ELF-1 (cell line): ENCODE measurements around the gene ABHD1.
"Not testable (repeated sequence)": the region's sequence is repeated elsewhere in the genome, so short reads cannot be mapped to it uniquely, and the experiment has no call there.

Experiments used
- DNase-seq: peaks from one replicate; pipeline ENCODE4 v3.0.0-alpha.2; 2016; ENCODE audit warnings: low read depth, low spot score

The ABHD1 gene

DNA sequence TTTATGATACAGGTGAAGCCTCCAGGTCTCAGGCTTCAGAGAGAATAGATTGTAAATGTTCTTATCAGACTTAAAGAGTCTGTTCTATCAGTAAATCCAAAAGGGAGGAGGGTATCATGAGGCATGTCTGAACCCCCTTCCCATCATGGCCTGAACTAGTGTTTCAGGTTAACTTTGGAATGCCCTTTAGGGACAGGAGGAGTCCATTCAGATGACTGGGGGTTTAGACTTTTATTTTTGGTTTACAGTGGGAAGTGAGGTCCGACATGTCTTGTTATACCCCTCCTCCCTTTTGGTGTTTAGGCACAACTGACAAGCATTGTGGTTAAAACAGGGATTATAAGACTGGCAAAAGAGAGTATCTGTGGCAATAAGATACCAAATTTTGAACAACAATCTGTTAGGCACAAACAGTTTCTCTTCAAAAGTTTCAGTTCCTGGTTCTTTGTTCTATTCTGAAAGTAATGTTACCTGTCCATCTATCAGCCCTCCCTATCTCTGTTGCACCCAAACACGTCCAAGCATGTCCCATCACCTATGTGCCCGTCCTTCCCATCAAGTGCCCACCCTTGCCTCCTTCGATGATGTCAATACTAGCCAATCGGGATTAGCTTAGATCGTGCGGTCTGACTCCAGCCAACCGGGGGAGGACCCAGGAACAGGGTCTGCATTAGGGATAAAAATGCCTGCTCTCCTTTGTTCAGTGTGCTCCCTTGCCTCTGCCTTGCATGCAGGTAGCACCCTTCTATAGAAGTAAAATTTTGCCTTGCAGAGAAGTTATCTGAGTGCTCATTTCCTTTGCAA is 41.5 kb downstream of the ABHD1 start:
- no peak for DNase-seq

DNA sequence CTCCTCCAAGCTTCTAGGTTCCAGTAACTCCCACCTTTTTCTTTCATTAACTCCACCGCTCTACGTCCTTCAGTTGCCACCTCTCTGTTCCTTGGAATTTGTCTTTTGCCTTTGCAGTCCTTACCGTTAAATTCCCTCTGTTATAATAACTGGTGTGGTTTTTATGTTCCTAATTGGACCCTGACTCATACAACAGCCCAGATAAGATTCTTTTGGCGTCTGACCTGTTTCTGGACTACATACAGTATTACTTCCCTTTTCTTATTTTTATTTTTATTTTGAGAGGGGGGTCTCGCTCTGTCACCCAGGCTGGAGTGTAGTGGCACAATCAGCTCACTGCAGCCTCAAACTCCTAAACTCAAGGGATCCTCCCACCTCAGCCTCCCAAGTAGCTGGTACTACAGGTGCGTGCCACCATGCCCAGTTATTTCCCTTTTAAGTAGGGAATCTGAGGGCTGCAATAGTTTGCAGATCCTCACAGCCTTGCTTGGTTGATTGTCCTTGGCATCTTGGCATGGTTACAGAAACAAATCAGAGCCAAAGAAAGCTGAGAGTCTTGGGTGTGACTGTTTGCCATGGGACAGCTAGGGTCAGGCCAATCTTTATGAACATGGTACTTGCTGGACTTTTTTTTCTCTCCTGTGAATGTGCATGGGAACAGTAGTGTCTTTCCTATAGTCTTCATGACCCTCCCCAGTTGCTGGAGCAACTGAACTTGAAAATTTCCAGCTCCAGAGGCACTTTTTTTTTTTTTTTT is 47.1 kb downstream of the ABHD1 start:
- no peak for DNase-seq

DNA sequence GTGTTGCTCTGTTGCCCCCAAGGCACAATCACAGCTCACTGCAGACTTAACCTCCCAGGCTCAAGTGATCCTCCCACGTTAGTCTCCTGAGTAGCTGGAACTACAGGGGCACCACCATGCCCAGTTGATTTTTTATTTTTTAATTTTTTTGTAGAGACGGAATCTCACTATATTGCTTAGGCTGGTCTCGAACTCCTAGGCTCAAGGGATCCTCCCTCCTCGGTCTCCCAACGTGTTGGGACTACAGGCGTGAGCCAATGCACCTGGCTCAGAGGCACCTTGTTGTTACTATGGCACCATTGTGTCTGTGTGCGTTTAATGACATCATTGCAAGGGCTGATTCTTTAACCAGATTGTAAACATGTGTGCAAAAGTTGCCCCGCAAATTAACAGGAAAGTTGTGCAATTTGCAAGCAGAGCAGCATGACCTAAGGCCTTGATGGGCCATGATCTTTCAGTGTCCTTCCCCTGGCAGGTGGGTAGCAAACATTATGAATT is 47.8 kb downstream of the ABHD1 start:
- no peak for DNase-seq

DNA sequence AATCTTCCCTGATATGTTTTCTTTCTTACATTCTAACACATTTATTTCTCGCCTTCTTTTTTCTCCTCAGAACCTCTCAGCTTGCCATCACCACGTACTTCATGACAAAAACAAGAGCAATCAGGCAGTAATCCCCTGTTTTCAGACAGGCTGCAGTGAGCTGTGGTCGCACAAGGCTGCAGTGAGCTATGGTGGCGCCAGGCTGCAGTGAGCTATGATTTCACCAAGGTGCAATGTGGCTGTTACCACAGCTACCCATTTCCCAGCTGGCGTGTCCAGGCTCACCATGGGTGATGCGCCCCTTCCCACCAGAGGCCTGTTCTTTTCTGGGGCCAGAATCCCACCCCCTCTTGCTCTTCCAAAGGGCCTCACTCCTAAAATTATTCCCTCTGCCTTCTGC is 51.0 kb downstream of the ABHD1 start:
- DNase-seq = no peak

DNA sequence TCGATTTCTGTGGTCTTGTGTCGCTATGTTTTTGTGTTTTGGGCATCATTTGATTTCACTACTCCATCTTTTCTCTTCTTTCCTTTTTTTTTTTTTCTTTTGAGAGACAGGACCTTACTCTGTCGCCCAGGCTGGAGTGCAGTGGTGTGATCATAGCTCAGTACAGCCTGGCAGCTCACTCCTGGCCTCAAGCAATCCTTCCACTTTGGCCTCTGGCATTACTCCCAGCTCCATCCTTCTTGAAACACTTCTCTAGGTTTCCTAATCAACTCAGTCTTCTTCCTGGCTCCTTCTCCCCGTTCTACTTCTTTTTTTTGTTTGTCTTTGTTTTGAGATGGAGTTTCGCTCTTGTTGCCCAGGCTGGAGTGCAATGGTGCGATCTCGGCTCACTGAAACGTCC is 51.7 kb downstream of the ABHD1 start:
- DNase-seq = no peak

DNA sequence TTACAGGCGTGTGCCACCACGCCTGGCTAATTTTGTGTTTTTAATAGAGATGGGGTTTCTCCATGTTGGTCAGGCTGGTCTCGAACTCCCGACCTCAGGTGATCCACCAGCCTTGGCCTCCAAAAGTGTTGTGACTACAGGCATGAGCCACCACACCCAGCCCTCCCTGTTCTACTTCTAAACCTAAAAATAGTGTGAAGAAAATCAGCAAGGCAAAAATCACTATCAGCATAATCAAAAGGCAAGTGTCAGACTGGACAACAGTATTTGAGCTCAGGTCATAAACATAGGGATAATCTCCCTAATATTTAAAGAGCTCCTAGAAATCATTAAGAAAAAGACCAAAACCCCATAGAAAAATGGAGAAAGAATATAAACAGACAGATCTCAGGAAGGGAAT is 52.2 kb downstream of the ABHD1 start:
- not testable (repeated sequence) for DNase-seq

DNA sequence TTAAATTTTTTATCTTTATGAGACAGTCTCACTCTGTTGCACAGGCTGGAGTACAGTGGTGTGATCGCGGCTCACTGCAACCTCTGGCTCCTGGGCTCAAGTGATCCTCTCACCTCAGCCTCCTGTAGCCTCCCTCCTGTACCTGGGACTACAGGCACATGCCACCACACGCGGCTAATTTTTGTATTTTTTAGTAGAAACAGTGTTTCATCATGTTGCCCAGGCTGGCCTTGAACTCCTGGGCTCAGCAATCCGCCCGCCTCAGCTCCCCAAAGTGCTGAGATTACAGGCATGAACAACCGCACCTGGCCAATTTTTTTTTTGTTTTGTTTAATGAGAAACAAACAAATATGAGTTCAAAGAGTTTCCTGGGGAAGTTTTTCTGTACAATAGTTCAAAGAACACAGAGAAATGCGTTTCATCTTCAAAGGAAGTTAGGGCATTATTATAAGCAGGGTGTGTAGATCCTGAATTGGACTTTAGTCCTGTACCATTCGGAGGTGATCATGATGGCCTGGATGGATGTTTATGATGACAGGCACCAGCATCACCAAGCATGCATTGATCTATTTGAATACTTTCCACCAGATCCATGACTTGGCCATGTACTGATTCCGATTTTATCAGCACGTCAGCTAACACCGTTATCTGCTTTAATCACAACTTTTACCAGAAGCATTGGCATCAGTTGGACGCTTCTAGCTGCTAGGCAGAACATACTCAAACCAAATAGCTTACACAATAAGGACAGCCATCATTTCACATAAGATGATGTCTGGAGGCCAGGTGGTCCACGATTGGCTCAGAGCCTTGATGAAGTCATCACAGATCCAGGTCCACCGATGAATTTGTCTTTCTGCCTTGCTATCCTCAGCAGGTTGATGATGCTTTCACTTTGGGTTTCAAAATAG is 54.1 kb downstream of the ABHD1 start:
- DNase-seq = no peak

DNA sequence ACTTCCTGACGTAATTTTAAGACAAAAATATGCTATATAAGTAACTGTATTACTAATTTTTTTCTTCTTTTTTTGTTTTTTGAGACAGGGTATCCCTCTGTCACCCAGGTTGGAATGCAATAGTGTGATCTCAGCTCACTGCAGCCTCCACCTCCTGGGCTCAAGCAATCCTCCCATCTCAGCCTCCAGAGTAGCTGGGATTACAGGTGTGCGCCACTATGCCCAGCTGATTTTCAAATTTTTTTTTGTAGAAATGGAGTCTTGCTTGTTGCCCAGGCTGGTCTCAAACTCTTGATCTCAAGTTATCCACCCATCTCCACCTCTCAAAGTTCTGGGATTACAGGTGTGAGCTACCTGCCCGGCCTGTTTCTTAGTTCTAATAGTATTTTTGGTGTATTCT is 54.9 kb downstream of the ABHD1 start:
- no peak for DNase-seq

DNA sequence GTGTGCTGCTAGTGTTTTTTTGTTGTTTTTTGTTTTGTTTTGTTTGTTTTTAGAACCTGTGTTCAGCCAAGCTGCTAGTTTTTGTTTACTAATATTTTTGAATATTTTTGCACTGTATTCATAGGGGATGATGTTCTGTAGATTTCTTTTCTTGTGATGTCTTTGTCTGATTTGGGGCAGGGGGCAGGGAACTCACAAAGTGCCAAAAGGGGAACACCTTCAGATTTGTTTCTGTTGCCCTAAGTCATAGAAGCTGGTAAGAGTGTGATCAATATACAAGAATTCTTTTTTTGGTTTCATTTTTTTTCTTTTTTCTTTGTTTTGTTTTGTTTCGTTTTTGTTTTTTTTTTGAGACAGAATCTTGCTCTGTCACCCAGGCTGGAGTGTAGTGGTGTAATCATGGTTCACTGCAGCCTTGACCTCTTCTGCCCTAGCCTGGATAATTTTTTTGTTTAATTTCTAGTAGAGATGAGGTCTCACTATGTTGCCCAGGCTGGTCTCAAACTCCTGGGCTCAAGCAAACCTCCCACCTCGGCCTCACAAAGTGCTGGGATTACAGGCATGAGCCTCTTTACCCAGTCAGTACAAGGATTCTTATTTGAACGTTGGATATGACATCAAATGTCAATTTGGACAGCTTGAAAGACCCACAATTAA is 55.9 kb downstream of the ABHD1 start:
- no peak for DNase-seq
